ENCODE results near the gene ACTR3C. TPM values are rescaled to one million over a fixed set of nuclear protein-coding genes. Genes with fewer than 3 reads are reported as not detected.
"Not testable (repeated sequence)": the region's sequence is repeated elsewhere in the genome, so short reads cannot be mapped to it uniquely, and the experiment has no call there.

ACTR3C gene
- total RNA-seq, 1 donor from 2014 or later, result 0.11 TPM

DNA sequence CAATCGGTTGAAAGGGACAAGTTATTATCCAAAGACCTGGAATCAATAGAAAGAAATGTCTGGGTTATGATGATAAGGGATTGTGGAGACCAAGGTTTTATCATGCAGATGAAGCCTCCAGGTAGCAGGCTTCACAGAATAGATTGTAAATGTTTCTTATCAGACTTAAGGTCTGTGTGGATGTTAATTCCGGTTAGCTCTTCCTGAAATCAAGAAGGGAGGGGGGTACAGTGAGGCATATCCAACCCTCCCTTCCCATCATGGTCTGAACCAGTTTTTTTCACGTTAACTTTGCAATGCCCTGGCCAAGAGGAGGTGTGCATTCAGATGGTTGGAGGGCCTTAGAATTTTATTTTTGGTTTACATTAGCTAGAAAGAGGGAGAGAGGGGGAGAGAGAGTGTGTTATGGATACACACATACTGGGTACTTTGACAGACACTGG is 10.0 kb downstream of the ACTR3C start:
- no peaks in the 10 kb centered on the region for H3K36me3 ChIP-seq
- no peak overlapping the region for H3K4me3 ChIP-seq
- intact Hi-C loops (cut with DNase I), result no loop called here
- H3K9me3 ChIP-seq, result no peaks in the 10 kb centered on the region
- DNase-seq (ENCODE audit: low spot score in 2 of 2), result no peak
- H3K27ac ChIP-seq, result no peak overlapping the region
- H3K27me3 ChIP-seq, result no peaks in the 10 kb centered on the region
- TF ChIP-seq, protein P1, sequence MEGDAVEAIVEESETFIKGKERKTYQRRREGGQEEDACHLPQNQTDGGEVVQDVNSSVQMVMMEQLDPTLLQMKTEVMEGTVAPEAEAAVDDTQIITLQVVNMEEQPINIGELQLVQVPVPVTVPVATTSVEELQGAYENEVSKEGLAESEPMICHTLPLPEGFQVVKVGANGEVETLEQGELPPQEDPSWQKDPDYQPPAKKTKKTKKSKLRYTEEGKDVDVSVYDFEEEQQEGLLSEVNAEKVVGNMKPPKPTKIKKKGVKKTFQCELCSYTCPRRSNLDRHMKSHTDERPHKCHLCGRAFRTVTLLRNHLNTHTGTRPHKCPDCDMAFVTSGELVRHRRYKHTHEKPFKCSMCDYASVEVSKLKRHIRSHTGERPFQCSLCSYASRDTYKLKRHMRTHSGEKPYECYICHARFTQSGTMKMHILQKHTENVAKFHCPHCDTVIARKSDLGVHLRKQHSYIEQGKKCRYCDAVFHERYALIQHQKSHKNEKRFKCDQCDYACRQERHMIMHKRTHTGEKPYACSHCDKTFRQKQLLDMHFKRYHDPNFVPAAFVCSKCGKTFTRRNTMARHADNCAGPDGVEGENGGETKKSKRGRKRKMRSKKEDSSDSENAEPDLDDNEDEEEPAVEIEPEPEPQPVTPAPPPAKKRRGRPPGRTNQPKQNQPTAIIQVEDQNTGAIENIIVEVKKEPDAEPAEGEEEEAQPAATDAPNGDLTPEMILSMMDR (IDR thresholded peaks at IDR 0.05), result no peak
- H3K4me1 ChIP-seq, result no peaks in the 10 kb centered on the region

DNA sequence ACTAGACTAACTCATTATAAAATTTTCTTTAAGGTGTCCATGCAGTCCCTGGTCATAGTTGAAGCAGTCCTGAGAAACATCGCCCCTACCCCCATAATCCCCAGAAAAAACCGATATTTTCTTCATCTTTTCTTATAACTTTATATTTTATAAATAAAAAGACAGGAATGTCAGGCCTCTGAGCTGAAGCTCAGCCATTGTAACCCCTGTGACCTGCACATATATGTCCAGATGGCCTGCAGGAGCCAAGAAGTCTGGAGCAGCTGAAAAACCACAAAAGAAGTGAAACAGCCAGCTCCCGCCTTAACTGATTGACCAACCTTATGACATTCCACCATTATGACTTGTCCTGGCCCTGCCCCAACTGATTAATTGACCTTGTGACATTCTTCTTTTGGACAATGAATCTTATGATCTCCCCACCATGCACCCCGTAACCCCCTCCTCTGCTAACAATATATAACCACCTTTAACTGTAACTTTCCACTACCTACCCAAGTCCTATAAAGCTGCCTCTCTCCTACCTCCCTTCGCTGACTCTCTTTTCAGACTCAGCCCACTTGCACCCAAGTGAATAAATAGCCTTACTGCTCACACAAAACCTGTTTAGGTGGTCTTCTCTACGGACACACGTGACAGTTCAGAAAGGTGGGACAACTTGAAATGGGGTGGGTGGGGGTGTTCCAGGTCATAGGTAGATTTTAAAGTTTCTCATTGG is 10.5 kb downstream of the ACTR3C start:
- H3K27ac ChIP-seq; H3K4me3 ChIP-seq; DNase-seq (ENCODE audit: low spot score in 2 of 2); H3K36me3 ChIP-seq; H3K9me3 ChIP-seq; H3K4me1 ChIP-seq; H3K27me3 ChIP-seq; intact Hi-C loops (cut with DNase I): not testable (repeated sequence)

DNA sequence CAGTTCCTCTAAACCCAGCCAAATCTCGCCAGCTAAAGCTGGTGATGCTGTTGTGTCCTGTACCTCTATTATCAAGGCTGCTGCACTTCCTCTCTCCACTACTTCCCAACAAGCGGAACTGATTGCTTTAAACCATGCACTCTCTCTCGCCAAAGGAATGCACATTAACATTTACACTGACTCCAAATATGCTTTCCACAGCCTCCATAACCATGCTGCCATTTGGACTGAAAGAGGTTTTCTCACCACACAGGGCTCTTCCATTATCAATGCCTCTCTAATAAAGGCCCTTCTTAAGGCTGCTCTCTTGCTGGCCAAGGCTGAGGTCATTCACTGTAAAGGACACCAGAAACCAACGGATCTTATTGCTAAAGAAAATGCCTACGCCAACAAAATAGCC is 11.6 kb downstream of the ACTR3C start:
- Histone ChIP-seq H3K9me3 (no peaks in the 10 kb centered on the region), H3K36me3 (no peaks in the 10 kb centered on the region), H3K27ac (no peak overlapping the region), H3K27me3 (no peaks in the 10 kb centered on the region), H3K4me1 (no peaks in the 10 kb centered on the region), H3K4me3 (no peak overlapping the region)
- intact Hi-C loops (cut with DNase I), result no loop called here
- DNase-seq (ENCODE audit: low spot score in 2 of 2), result no peak
- TF ChIP-seq, protein P1 (IDR thresholded peaks at IDR 0.05), result no peak

DNA sequence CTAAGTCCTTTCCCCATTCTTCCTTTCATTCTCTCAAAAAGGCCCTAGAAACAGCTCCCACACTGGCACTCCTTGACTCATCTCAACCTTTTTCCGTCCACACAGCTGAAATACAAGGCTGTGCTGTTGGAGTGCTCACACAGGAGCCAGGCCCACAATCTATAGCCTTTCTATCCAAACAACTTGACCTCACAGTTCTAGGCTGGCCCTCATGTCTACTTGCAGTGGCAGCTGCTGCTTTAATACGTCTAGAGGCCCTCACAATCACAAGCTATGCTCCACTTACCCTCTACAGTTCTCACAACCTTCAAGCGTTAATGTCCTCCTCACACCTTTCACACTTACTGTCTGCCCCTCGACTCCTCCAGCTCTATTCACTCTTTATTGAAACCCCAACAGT is 12.2 kb downstream of the ACTR3C start:
- Histone ChIP-seq H3K27ac (no peak overlapping the region), H3K4me1 (no peaks in the 10 kb centered on the region), H3K4me3 (no peak overlapping the region), H3K27me3 (no peaks in the 10 kb centered on the region), H3K9me3 (no peaks in the 10 kb centered on the region), H3K36me3 (no peaks in the 10 kb centered on the region)
- DNase-seq (ENCODE audit: low spot score in 2 of 2), result no peak
- intact Hi-C loops (cut with DNase I), result no loop called here
- TF ChIP-seq, protein P1 (IDR thresholded peaks at IDR 0.05), result no peak

DNA sequence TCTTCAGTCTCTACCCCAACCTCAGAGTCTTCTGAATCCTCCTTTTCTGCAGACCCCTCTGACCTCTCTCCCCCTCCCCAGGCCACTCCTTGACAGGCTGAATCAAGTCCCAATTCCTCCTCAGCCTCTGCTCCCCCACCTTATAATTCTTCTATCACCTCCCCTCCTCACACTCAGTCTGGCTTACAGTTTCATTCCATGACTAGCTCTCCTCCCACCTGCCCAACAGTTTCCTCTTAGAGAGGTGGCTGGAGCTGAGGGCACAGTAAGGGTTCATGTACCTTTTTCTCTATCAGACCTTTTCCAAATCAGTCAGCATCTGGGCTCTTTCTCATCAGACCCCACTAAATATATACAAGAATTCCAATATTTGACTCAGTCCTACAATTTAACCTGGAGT is 14.8 kb downstream of the ACTR3C start:
- DNase-seq (ENCODE audit: low spot score in 2 of 2), result no peak
- Histone ChIP-seq H3K9me3 (no peaks in the 10 kb centered on the region), H3K4me1 (no peaks in the 10 kb centered on the region), H3K4me3 (no peak overlapping the region), H3K27me3 (no peaks in the 10 kb centered on the region), H3K36me3 (no peaks in the 10 kb centered on the region), H3K27ac (no peak overlapping the region)
- TF ChIP-seq, protein P1 (IDR thresholded peaks at IDR 0.05), result no peak
- intact Hi-C loops (cut with DNase I), result no loop called here

DNA sequence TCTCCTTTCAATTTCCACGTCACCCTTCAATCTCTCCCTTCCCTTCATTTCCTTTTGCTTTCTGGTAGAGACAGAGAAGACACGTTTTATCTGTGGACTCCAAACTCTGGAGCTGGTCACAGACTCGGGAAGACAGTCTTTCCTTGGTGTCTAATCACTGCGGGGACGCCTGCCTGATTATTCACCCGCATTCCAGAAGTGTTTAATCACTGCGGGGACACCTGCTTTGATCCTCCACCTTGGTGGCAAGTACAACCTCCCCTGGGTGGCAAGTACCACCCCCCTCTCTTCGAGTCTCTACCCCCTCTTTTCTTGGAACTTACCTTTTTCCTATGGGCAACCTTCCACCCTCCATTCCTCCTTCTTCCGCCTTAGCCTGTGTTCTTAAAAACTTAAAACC is 15.4 kb downstream of the ACTR3C start:
- no peak for DNase-seq (ENCODE audit: low spot score in 2 of 2)
- Histone ChIP-seq H3K36me3 (no peaks in the 10 kb centered on the region), H3K27ac (no peak overlapping the region), H3K4me3 (no peak overlapping the region), H3K27me3 (no peaks in the 10 kb centered on the region), H3K4me1 (no peaks in the 10 kb centered on the region), H3K9me3 (no peaks in the 10 kb centered on the region)
- TF ChIP-seq, protein P1 (IDR thresholded peaks at IDR 0.05), result no peak
- intact Hi-C loops (cut with DNase I), result no loop called here
